Natural killer cell (primary cell): ENCODE data around the gene SMURF2. TPM values are rescaled to one million over a fixed set of nuclear protein-coding genes. Genes with fewer than 3 reads are reported as not detected.

ENCODE experiments used
- ATAC-seq, 3 donors: fragments of 150-1000 bp in 2 of 3; fragments of 200-7000 bp in 1 of 3; cut with Tn5 transposase; 1 replicate in 1 of 3; 2 replicates in 2 of 3; pipeline ENCODE4 v1.10.0; 2021; ENCODE audit warnings: mild to moderate bottlenecking in 2 of 3, moderate library complexity in 2 of 3
- DNase-seq, 2 donors: peaks; one replicate each; pipeline versions ENCODE4 v3.0.0 to v3.0.0-alpha.2; 2013 to 2021; ENCODE audit warnings: mixed read lengths in 1 of 2
- H3K27ac ChIP-seq: one replicate; pipeline ENCODE4 v1.5.1; 2013; ENCODE audit warnings: mild to moderate bottlenecking, low read length
- H3K27me3 ChIP-seq: one replicate; pipeline ENCODE4 v1.6.1; 2013; ENCODE audit warnings: low read length; ENCODE audit not compliant: control insufficient read depth, insufficient read depth
- H3K36me3 ChIP-seq: one replicate; pipeline ENCODE4 v1.6.1; 2013; ENCODE audit warnings: low read length; ENCODE audit not compliant: control insufficient read depth, insufficient read depth
- H3K4me1 ChIP-seq: one replicate; pipeline ENCODE4 v1.6.1; 2013; ENCODE audit warnings: low read length; ENCODE audit not compliant: control insufficient read depth, insufficient read depth
- H3K4me3 ChIP-seq: one replicate; pipeline ENCODE4 v1.5.1; 2013; ENCODE audit warnings: low read length
- H3K9me3 ChIP-seq: one replicate; pipeline ENCODE4 v1.6.1; 2013; ENCODE audit warnings: low read length; ENCODE audit not compliant: control insufficient read depth, insufficient read depth
- H3K27ac Mint-ChIP-seq, 2 donors: one replicate each; pipeline ENCODE4 v1.8.0; 2022; ENCODE audit warnings: mild to moderate bottlenecking in 2 of 2, mixed read lengths in 2 of 2, moderate library complexity in 1 of 2
- H3K27me3 Mint-ChIP-seq, 2 donors: one replicate each; pipeline ENCODE4 v1.8.0; 2022; ENCODE audit warnings: low read depth in 2 of 2, mixed read lengths in 2 of 2
- H3K36me3 Mint-ChIP-seq: one replicate; pipeline ENCODE4 v1.8.0; 2022; ENCODE audit warnings: mixed read lengths
- H3K4me1 Mint-ChIP-seq, 2 donors: one replicate each; pipeline ENCODE4 v1.8.0; 2022; ENCODE audit warnings: mixed read lengths in 2 of 2
- H3K4me3 Mint-ChIP-seq: one replicate; pipeline ENCODE4 v1.8.0; 2022; ENCODE audit warnings: mild to moderate bottlenecking, moderate library complexity, mixed read lengths
- H3K9me3 Mint-ChIP-seq, 2 donors: one replicate each; pipeline ENCODE4 v1.8.0; 2022; ENCODE audit warnings: mixed read lengths in 2 of 2
- CTCF ChIP-seq: fragments of 200-600 bp; IDR thresholded peaks from one replicate; pipeline ENCODE4 v1.8.0; 2022; ENCODE audit warnings: antibody characterized with exemption
- WGBS: methylation state at CpG from one replicate; pipeline ENCODE4 v1.1.7; 2013; ENCODE audit warnings: missing lambda C conversion rate; ENCODE audit not compliant: insufficient coverage; 5-methylcytosine and 5-hydroxymethylcytosine counted together
- intact Hi-C: fragments of 100-400 bp; cut with micrococcal nuclease; formaldehyde crosslinking; loops from one replicate; pipeline ENCODE4 v1.14.2; 2022
- total RNA-seq, 4 donors: library from RNA; stranded (reverse); fragments of 120-200 nt in 1 of 4; gene quantifications; one replicate each; pipeline versions ENCODE4 v1.2.3 to v1.2.4, GENCODE V29; 2013 to 2022

Gene SMURF2
- total RNA-seq, 3 donors from 2014 or later (not counting 1 experiment from before 2014, with no cell fraction given), result 43.8 to 54.5 (median 46.5) TPM

DNA sequence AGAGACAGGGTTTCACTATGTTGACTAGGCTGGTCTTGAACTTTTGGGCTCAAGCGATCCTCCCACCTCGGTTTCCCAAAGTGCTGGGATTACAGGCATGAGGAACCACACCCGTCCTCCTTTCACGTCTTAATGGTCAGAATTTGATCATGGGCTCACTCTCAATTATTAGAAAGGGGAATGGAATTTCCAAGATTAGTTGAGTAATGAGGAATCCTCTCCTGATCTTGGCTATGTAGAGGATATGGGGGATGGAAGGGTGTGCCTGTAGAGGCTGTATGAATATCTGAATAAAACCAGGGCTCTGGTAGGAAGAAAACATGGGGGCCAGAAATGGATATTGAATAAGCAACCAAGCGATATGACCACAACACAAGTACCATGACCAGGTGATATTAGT is 25.9 kb upstream of the SMURF2 start:
- no peaks in the 10 kb centered on the region for H3K27me3 ChIP-seq
- no peak for TF ChIP-seq CTCF
- H3K36me3 ChIP-seq, result no peaks in the 10 kb centered on the region
- 97% methylated on average over 4 of the region's 5 CpGs for WGBS
- no peak overlapping the region for H3K4me3 ChIP-seq
- no peak overlapping the region for H3K27ac ChIP-seq
- no peaks in the 10 kb centered on the region for H3K9me3 ChIP-seq
- Mint-ChIP-seq H3K4me3 (no peak overlapping the region), H3K27ac (no peak overlapping the region), H3K36me3 (no peaks in the 10 kb centered on the region), H3K4me1 (no peaks in the 10 kb centered on the region), H3K27me3 (no peaks in the 10 kb centered on the region), H3K9me3 (no peaks in the 10 kb centered on the region)
- intact Hi-C loops, result no loop called here
- ATAC-seq (no peak), DNase-seq (no peak)
- H3K4me1 ChIP-seq, result no peaks in the 10 kb centered on the region

GRCh38 chr17:64687376-64687775 is 25.3 kb upstream of the SMURF2 start:
- Histone ChIP-seq H3K27ac (no peak overlapping the region), H3K4me1 (no peaks in the 10 kb centered on the region), H3K27me3 (no peaks in the 10 kb centered on the region), H3K4me3 (no peak overlapping the region), H3K36me3 (no peaks in the 10 kb centered on the region), H3K9me3 (no peaks in the 10 kb centered on the region)
- H3K27me3 Mint-ChIP-seq, result no peaks in the 10 kb centered on the region
- no peaks in the 10 kb centered on the region for H3K4me1 Mint-ChIP-seq
- 90% methylated on average over 4 of the region's 4 CpGs for WGBS
- intact Hi-C loops, result no loop called here
- no peaks in the 10 kb centered on the region for H3K36me3 Mint-ChIP-seq
- TF ChIP-seq CTCF, result no peak
- no peak overlapping the region for H3K27ac Mint-ChIP-seq
- no peaks in the 10 kb centered on the region for H3K9me3 Mint-ChIP-seq
- no peak for DNase-seq
- no peak for ATAC-seq
- no peak overlapping the region for H3K4me3 Mint-ChIP-seq

DNA sequence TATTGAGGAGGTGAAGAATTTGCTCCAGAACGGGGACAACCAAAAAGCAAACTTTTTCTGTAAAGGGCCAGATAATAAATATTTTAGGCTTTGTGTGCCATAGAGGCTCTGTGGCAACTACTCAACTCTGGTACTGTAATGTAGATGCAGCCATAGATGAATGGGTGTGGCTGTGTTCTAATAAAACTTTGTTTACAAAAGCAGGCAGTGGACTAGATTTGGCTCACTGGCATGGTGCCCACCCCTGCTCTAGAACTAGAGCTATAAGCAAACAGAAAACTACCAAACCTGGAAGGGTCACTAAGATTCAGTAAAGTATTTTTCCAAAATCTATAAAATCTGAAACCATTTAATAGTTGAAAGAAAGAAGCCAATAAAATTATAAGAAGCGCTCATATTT is 24.6 kb upstream of the SMURF2 start:
- Mint-ChIP-seq H3K27ac (no peak overlapping the region), H3K36me3 (no peaks in the 10 kb centered on the region), H3K4me3 (no peak overlapping the region), H3K27me3 (no peaks in the 10 kb centered on the region), H3K9me3 (no peaks in the 10 kb centered on the region), H3K4me1 (no peaks in the 10 kb centered on the region)
- H3K36me3 ChIP-seq, result no peaks in the 10 kb centered on the region
- no peak overlapping the region for H3K27ac ChIP-seq
- no peak overlapping the region for H3K4me3 ChIP-seq
- intact Hi-C loops, result no loop called here
- ATAC-seq, result no peak
- no peaks in the 10 kb centered on the region for H3K27me3 ChIP-seq
- TF ChIP-seq CTCF, result no peak
- DNase-seq, result no peak
- 100% methylated on average over 1 of the region's 2 CpGs for WGBS
- H3K4me1 ChIP-seq, result no peaks in the 10 kb centered on the region
- H3K9me3 ChIP-seq, result no peaks in the 10 kb centered on the region

- WGBS, result 96% methylated on average over 9 of the region's 9 CpGs
- no peak overlapping the region for H3K4me3 Mint-ChIP-seq
- no peaks in the 10 kb centered on the region for H3K36me3 Mint-ChIP-seq
- Histone ChIP-seq H3K27ac (no peak overlapping the region), H3K9me3 (no peaks in the 10 kb centered on the region), H3K4me3 (no peak overlapping the region), H3K27me3 (no peaks in the 10 kb centered on the region), H3K36me3 (no peaks in the 10 kb centered on the region), H3K4me1 (no peaks in the 10 kb centered on the region)
- intact Hi-C loops, result no loop called here
- H3K27me3 Mint-ChIP-seq, result no peaks in the 10 kb centered on the region
- DNase-seq (no peak), ATAC-seq (no peak)
- H3K27ac Mint-ChIP-seq, result no peak overlapping the region
- no peaks in the 10 kb centered on the region for H3K9me3 Mint-ChIP-seq
- no peak for TF ChIP-seq CTCF
- no peaks in the 10 kb centered on the region for H3K4me1 Mint-ChIP-seq
Measured at GRCh38 chr17:64685705-64686104, 23.6 kb upstream of the SMURF2 start.
